ENCODE measurements around the gene IL36B. TPM values are rescaled to one million over a fixed set of nuclear protein-coding genes. Genes with fewer than 3 reads are reported as not detected.

The IL36B gene
- total RNA-seq, 1 donor from 2014 or later, result not detected

Small RNA genes lying within 50 kb of the gene (small RNA-seq; reads per million reads assigned to genes)
- gene HMGN2P23 (ENCODE audit: low replicate concordance) (not detected), gene RNU6-1180P (ENCODE audit: low replicate concordance) (0.08 reads per million)

Other genes with a start within 250 kb of the IL36B start
- 0.49 TPM for gene IL1B, start 216.1 kb downstream of the IL36B start, total RNA-seq
- gene IL37, start 141.7 kb downstream of the IL36B start, total RNA-seq, result not detected
- gene IL36G, start 74.9 kb downstream of the IL36B start, total RNA-seq, result not detected
- gene IL36A, start 47.4 kb downstream of the IL36B start, total RNA-seq, result not detected
- gene IL36RN, start 6.3 kb upstream of the IL36B start, total RNA-seq, result not detected
- gene IL1F10, start 15.1 kb upstream of the IL36B start, total RNA-seq, result not detected
- gene IL1RN, start 74.7 kb upstream of the IL36B start, total RNA-seq, result not detected
- gene PSD4, start 121.1 kb upstream of the IL36B start, total RNA-seq, result 3.0 TPM
- gene PAX8, start 226.1 kb upstream of the IL36B start, total RNA-seq, result not detected